Renal pelvis (tissue), 12 donors: ENCODE measurements around the gene TIGD1. TPM values are rescaled to one million over a fixed set of nuclear protein-coding genes. Genes with fewer than 3 reads are reported as not detected.

Experiments
- DNase-seq: peaks from one replicate; pipeline ENCODE4 v3.0.0-alpha.2; 2013
- long read RNA-seq, 16 experiments: transcript quantifications; one replicate each; lab custom pipeline, GENCODE V29; 2026
- polyA plus RNA-seq, 3 donors: library from polyadenylated mRNA; unstranded; fragments of 120-200 nt; gene quantifications; one replicate each; pipeline ENCODE4 v1.2.1, GENCODE V29; 2013; ENCODE audit not compliant: insufficient read length in 3 of 3

Gene TIGD1
- polyA plus RNA-seq = 10 to 100 TPM; 11.8 to 13.7 (median 12.4) TPM
- long read RNA-seq, donor 1 = 0 reads
- long read RNA-seq, donor 2, partial matches to known transcripts = 0 of 4 reads
- long read RNA-seq, donor 2, other reads (novel, unspliced or antisense) = 0 of 4 reads
- long read RNA-seq, donor 3, partial matches to known transcripts = 0 of 3 reads
- long read RNA-seq, donor 3, other reads (novel, unspliced or antisense) = 0 of 3 reads
- long read RNA-seq, donor 4, transcript TIGD1-201 (1 exons, 2,623 nt) = major isoform, 5 of 206 reads
- long read RNA-seq, donor 4, partial matches to known transcripts = 195 of 206 reads
- long read RNA-seq, donor 4, other reads (novel, unspliced or antisense) = 6 of 206 reads
- long read RNA-seq, donor 5, partial matches to known transcripts = 0 of 4 reads
- long read RNA-seq, donor 5, other reads (novel, unspliced or antisense) = 0 of 4 reads
- long read RNA-seq, donor 6, partial matches to known transcripts = 0 of 3 reads
- long read RNA-seq, donor 6, other reads (novel, unspliced or antisense) = 0 of 3 reads
- long read RNA-seq, donor 7, partial matches to known transcripts = 0 of 2 reads
- long read RNA-seq, donor 7, other reads (novel, unspliced or antisense) = 0 of 2 reads
- long read RNA-seq, donor 8, transcript TIGD1-201 (1 exons, 2,623 nt) = major isoform, 6 of 6 reads
- long read RNA-seq, donor 8, partial matches to known transcripts = 0 of 6 reads
- long read RNA-seq, donor 8, other reads (novel, unspliced or antisense) = 0 of 6 reads
- long read RNA-seq, donor 9, partial matches to known transcripts = 0 of 2 reads
- long read RNA-seq, donor 9, other reads (novel, unspliced or antisense) = 0 of 2 reads
- long read RNA-seq, donor 10, partial matches to known transcripts = 0 of 4 reads
- long read RNA-seq, donor 10, other reads (novel, unspliced or antisense) = 0 of 4 reads
- long read RNA-seq, donor 11, transcript TIGD1-201 (1 exons, 2,623 nt) = major isoform, 6 of 6 reads
- long read RNA-seq, donor 11, partial matches to known transcripts = 0 of 6 reads
- long read RNA-seq, donor 11, other reads (novel, unspliced or antisense) = 0 of 6 reads
- long read RNA-seq, donor 12, partial matches to known transcripts = 0 of 1 reads
- long read RNA-seq, donor 12, other reads (novel, unspliced or antisense) = 0 of 1 reads
- long read RNA-seq, donor 13, transcript TIGD1-201 (1 exons, 2,623 nt) = major isoform, 5 of 109 reads
- long read RNA-seq, donor 13, partial matches to known transcripts = 91 of 109 reads
- long read RNA-seq, donor 13, other reads (novel, unspliced or antisense) = 13 of 109 reads
- long read RNA-seq, donor 14 = 0 reads
- long read RNA-seq, donor 15, partial matches to known transcripts = 0 of 2 reads
- long read RNA-seq, donor 15, other reads (novel, unspliced or antisense) = 0 of 2 reads
- long read RNA-seq, donor 16, partial matches to known transcripts = 0 of 4 reads
- long read RNA-seq, donor 16, other reads (novel, unspliced or antisense) = 0 of 4 reads

GRCh38 chr2:232550354-232551249 lies at the start of gene TIGD1, which contains the start of gene EIF4E2:
Gene TIGD1 (minus strand): TSS chr2:232550557. CDS start chr2:232549882, 675 bp downstream.
Gene EIF4E2 (plus strand): TSS chr2:232550689. CDS start chr2:232550725, 36 bp downstream.
- DNase-seq = peak; percentile 94

- no peak for DNase-seq
Observed at GRCh38 chr2:232598293-232598692, 47.9 kb upstream of the TIGD1 start.

GRCh38 chr2:232597362-232598079 lies 47.2 kb upstream of the TIGD1 start:
- no peak for DNase-seq

- no peak for DNase-seq
Observed at GRCh38 chr2:232593982-232594381, 43.6 kb upstream of the TIGD1 start.

GRCh38 chr2:232592772-232593395 lies 42.5 kb upstream of the TIGD1 start:
- DNase-seq = no peak

- DNase-seq = no peak
Observed at GRCh38 chr2:232588680-232589585, 38.6 kb upstream of the TIGD1 start.

- no peak for DNase-seq
Observed at GRCh38 chr2:232588031-232588430, 37.7 kb upstream of the TIGD1 start.

- no peak for DNase-seq
Observed at GRCh38 chr2:232587512-232587911, 37.2 kb upstream of the TIGD1 start.

GRCh38 chr2:232586943-232587505 lies 36.7 kb upstream of the TIGD1 start:
- DNase-seq = no peak

GRCh38 chr2:232584238-232584637 lies 33.9 kb upstream of the TIGD1 start:
- no peak for DNase-seq

GRCh38 chr2:232581725-232582124 lies 31.4 kb upstream of the TIGD1 start:
- no peak for DNase-seq

GRCh38 chr2:232580648-232580981 lies 30.3 kb upstream of the TIGD1 start:
- no peak for DNase-seq

- no peak for DNase-seq
Observed at GRCh38 chr2:232578626-232579025, 28.3 kb upstream of the TIGD1 start.

GRCh38 chr2:232577841-232578240 lies 27.5 kb upstream of the TIGD1 start:
- DNase-seq = no peak

- no peak for DNase-seq
Observed at GRCh38 chr2:232576995-232577394, 26.6 kb upstream of the TIGD1 start.

GRCh38 chr2:232575404-232575746 lies 25.0 kb upstream of the TIGD1 start:
- no peak for DNase-seq

GRCh38 chr2:232574674-232575403 lies 24.5 kb upstream of the TIGD1 start:
- no peak for DNase-seq
